K562 (cell line): ENCODE measurements around the gene ATP6V0A1. TPM values are rescaled to one million over a fixed set of nuclear protein-coding genes. Genes with fewer than 3 reads are reported as not detected.
A peak's percentile ranks its signal among the peaks of the same experiment; 100 is the strongest.

ENCODE experiments used
- ATAC-seq: fragments of 200-7000 bp; cut with Tn5 transposase; 3 replicates; pipeline ENCODE4 v1.9.1; 2020; ENCODE audit warnings: moderate library complexity
- BruUV-seq: library from RNA; stranded (reverse); fragments of 400-500 nt; replicated peaks from 2 replicates; lab custom pipeline; 2021; lab: Mats Ljungman, UMichigan
- CTCF ChIA-PET: fragments of 300-600 bp; formaldehyde crosslinking; extraction: SDS; loops from one replicate; lab custom pipeline; 2021; ENCODE audit warnings: low intra/inter-chr PET ratio; lab: Yijun Ruan, JAX
- POLR2A ChIA-PET: fragments of 300-600, 350-650 bp; sonication (Branson Sonifier 250); formaldehyde crosslinking; extraction: SDS; loops from one replicate; lab custom pipeline; 2021; ENCODE audit warnings: antibody characterized with exemption, inconsistent platforms; lab: Yijun Ruan, JAX
- DNase-seq, 4 experiments: peaks; one replicate each; pipeline versions ENCODE4 v3.0.0 to v3.0.0-alpha.2; 2011 to 2018; ENCODE audit warnings: low spot score in 3 of 4, mixed read lengths in 3 of 4; ENCODE audit errors: extremely low read depth in 1 of 4
- FAIRE-seq: peaks from 2 replicates; lab custom pipeline; 2011; peaks lifted over from hg19 to GRCh38; lab: Jason Lieb, UNC
- H2AFZ ChIP-seq: 2 replicates; pipeline ENCODE4 v1.6.0; 2011; ENCODE audit warnings: low read depth, low read length, control low read depth, inconsistent platforms
- H3K27ac ChIP-seq: fragments of 200-600 bp; 3 replicates; pipeline ENCODE4 v1.8.0; 2011; ENCODE audit warnings: low read depth, mild to moderate bottlenecking, control low read depth, inconsistent platforms, low read length, moderate library complexity, mixed read lengths; ENCODE audit errors: extremely low read depth
- H3K27me3 ChIP-seq, 2 experiments: fragments of 300-600 bp in 1 of 2; 2 replicates in 1 of 2; 3 replicates in 1 of 2; pipeline versions ENCODE4 v1.6.0 to v1.8.0; 2011; ENCODE audit warnings: inconsistent platforms in 2 of 2, low read length in 2 of 2, mild to moderate bottlenecking in 1 of 2, mixed read lengths in 1 of 2, moderate library complexity in 1 of 2; ENCODE audit not compliant: control insufficient read depth in 2 of 2, insufficient read depth in 2 of 2
- H3K36me3 ChIP-seq: fragments of 300-600 bp; 3 replicates; pipeline ENCODE4 v1.8.0; 2011; ENCODE audit warnings: mild to moderate bottlenecking, low read length, inconsistent platforms; ENCODE audit not compliant: control insufficient read depth, insufficient read depth
- H3K4me1 ChIP-seq, 2 experiments: fragments of 200-600 bp in 1 of 2; replicated peaks in 1 of 2; 2 replicates in 1 of 2; 3 replicates in 1 of 2; pipeline versions ENCODE4 v1.5.1 to v1.8.0; 2011; ENCODE audit warnings: inconsistent platforms in 2 of 2, low read length in 2 of 2, mild to moderate bottlenecking in 1 of 2, mixed read lengths in 1 of 2, moderate library complexity in 1 of 2; ENCODE audit not compliant: control insufficient read depth in 2 of 2, insufficient read depth in 2 of 2
- H3K4me2 ChIP-seq: 2 replicates; pipeline ENCODE4 v1.6.1; 2011; ENCODE audit warnings: low read length, control low read depth, inconsistent platforms, mixed read lengths; ENCODE audit not compliant: insufficient read depth
- H3K4me3 ChIP-seq: fragments of 200-600 bp; sonication (generic), shearing (Covaris generic); 2 replicates; pipeline ENCODE4 v1.5.1; 2016; ENCODE audit warnings: control low read depth, inconsistent platforms
- H3K79me2 ChIP-seq: fragments of 200-600 bp; 3 replicates; pipeline ENCODE4 v1.8.0; 2011; ENCODE audit warnings: low read length, inconsistent platforms; ENCODE audit not compliant: control insufficient read depth, insufficient read depth
- H3K9ac ChIP-seq, 2 experiments: 2 replicates each; pipeline versions ENCODE4 v1.6.0 to v1.6.1; 2011; ENCODE audit warnings: low read depth in 2 of 2, low read length in 2 of 2, control low read depth in 1 of 2, inconsistent platforms in 1 of 2, mild to moderate bottlenecking in 1 of 2, mixed read lengths in 1 of 2; ENCODE audit not compliant: insufficient read depth in 1 of 2
- H3K9me1 ChIP-seq: one replicate; pipeline ENCODE4 v1.6.0; 2011; ENCODE audit warnings: inconsistent platforms, mild to moderate bottlenecking, low read length, moderate library complexity; ENCODE audit not compliant: control insufficient read depth, insufficient read depth
- H3K9me3 ChIP-seq: replicated peaks from 2 replicates; pipeline ENCODE4 v1.5.1; 2011; ENCODE audit warnings: low read depth, low read length, inconsistent platforms; ENCODE audit not compliant: control insufficient read depth, insufficient read depth
- H4K20me1 ChIP-seq: replicated peaks from 2 replicates; pipeline ENCODE4 v1.6.1; 2011; ENCODE audit warnings: low read length, inconsistent platforms, mixed read lengths; ENCODE audit not compliant: control insufficient read depth, insufficient read depth
- BMI1 ChIP-seq: fragments of 150-350 bp; IDR thresholded peaks from 2 replicates; pipeline ENCODE4 v1.6.1; 2014; ENCODE audit warnings: low read length
- CHCHD3 ChIP-seq: fragments of 250-450 bp; sonication (Bioruptor Pico); IDR thresholded peaks from 2 replicates; pipeline ENCODE4 v2.1.2; 2022; ENCODE audit warnings: mild to moderate bottlenecking
- CTCF ChIP-seq, 3 experiments: IDR thresholded peaks in 2 of 3; conservative IDR thresholded peaks in 1 of 3; 2 replicates each; pipeline ENCODE4 v1.5.1; 2011 to 2012; ENCODE audit warnings: low read length in 3 of 3, mild to moderate bottlenecking in 3 of 3, control low read depth in 2 of 3, improper control_type of control experiment in 1 of 3, inconsistent platforms in 1 of 3, low read depth in 1 of 3, mixed read lengths in 1 of 3, moderate library complexity in 1 of 3; ENCODE audit not compliant: insufficient read depth in 2 of 3
- HCFC1 ChIP-seq: IDR thresholded peaks from 2 replicates; pipeline ENCODE4 v1.6.1; 2012; ENCODE audit warnings: low read depth, low read length, improper control_type of control experiment
- MCM3 ChIP-seq: fragments of 450-650 bp; IDR thresholded peaks from 2 replicates; pipeline ENCODE4 v1.6.1; 2016
- MYNN ChIP-seq, 2 experiments: sonication (generic); formaldehyde crosslinking in 1 of 2; IDR thresholded peaks; 2 replicates each; pipeline versions ENCODE4 v1.5.0 to v1.6.1; 2016 to 2020; ENCODE audit warnings: antibody characterized with exemption in 1 of 2, missing genetic modification reagents in 1 of 2
- NFIC ChIP-seq: fragments of 450-650 bp; IDR thresholded peaks from 2 replicates; pipeline ENCODE4 v1.6.1; 2017; ENCODE audit warnings: mild to moderate bottlenecking, inconsistent platforms
- PHB2 ChIP-seq: fragments of 450-650 bp; IDR thresholded peaks from 2 replicates; pipeline ENCODE4 v1.6.1; 2017; ENCODE audit warnings: low read depth
- POLR2AphosphoS5 ChIP-seq: IDR thresholded peaks from 2 replicates; pipeline ENCODE4 v1.6.1; 2011; ENCODE audit warnings: mild to moderate bottlenecking, low read depth, low read length, moderate library complexity; ENCODE audit not compliant: control insufficient read depth, insufficient read depth
- RAD21 ChIP-seq, 2 experiments: fragments of 250-450 bp in 1 of 2; fragments of 450-650 bp in 1 of 2; sonication (Bioruptor Pico) in 1 of 2; formaldehyde crosslinking in 1 of 2; IDR thresholded peaks in 1 of 2; conservative IDR thresholded peaks in 1 of 2; 2 replicates each; pipeline versions ENCODE4 v1.4.0 to v1.8.0; 2020 to 2022; ENCODE audit warnings: mild to moderate bottlenecking in 2 of 2, moderate library complexity in 1 of 2
- RNF2 ChIP-seq: sonication (generic); IDR thresholded peaks from 2 replicates; pipeline ENCODE4 v1.6.1; 2016
- SIN3B ChIP-seq: fragments of 450-650 bp; IDR thresholded peaks from 2 replicates; pipeline ENCODE4 v1.6.1; 2017; ENCODE audit warnings: low read depth, mild to moderate bottlenecking, moderate library complexity
- SIRT6 ChIP-seq: IDR thresholded peaks from one replicate; pipeline ENCODE4 v1.6.1; 2012; ENCODE audit warnings: low read depth, mild to moderate bottlenecking, control low read depth, inconsistent platforms, low read length, moderate library complexity
- VEZF1 ChIP-seq: fragments of 200-800 bp; sonication (Bioruptor generic); IDR thresholded peaks from 2 replicates; pipeline ENCODE4 v1.6.1; 2017; ENCODE audit warnings: missing genetic modification characterization, missing compliant biosample characterization
- XRCC5 ChIP-seq: fragments of 200-400 bp; formaldehyde crosslinking; IDR thresholded peaks from 2 replicates; pipeline ENCODE4 v1.6.1; 2017; ENCODE audit warnings: low read depth, mild to moderate bottlenecking, low read length
- ZBTB7A ChIP-seq: IDR thresholded peaks from 2 replicates; pipeline ENCODE4 v1.6.1; 2011; ENCODE audit warnings: low read depth, mild to moderate bottlenecking, low read length, moderate library complexity, borderline replicate concordance; ENCODE audit not compliant: control insufficient read depth
- ZNF764 ChIP-seq: fragments of 250-450 bp; sonication (Bioruptor Pico); IDR thresholded peaks from 2 replicates; pipeline ENCODE4 v1.4.0; 2020; ENCODE audit warnings: low read depth, mild to moderate bottlenecking, moderate library complexity
- WGBS: fragments of 100-300 bp; shearing (Covaris generic); methylation state at CpG from one replicate; pipeline ENCODE4 v1.1.6; 2016; ENCODE audit warnings: low coverage, mixed read lengths; ENCODE audit not compliant: insufficient coverage; ENCODE audit errors: missing lambda C conversion rate; 5-methylcytosine and 5-hydroxymethylcytosine counted together
- in situ Hi-C: fragments of 300-500 bp; cut with MboI; formaldehyde crosslinking; loops from 4 replicates; pipeline ENCODE4 v1.15.0; 2018; ENCODE audit warnings: inconsistent platforms, mixed read lengths
- intact Hi-C: fragments of 100-400 bp; cut with micrococcal nuclease; formaldehyde crosslinking; loops from 2 replicates; pipeline ENCODE4 v1.14.2; 2022
- polyA plus RNA-seq, 8 experiments: library from polyadenylated mRNA; depleted of rRNA in 4 of 8; stranded (reverse) in 5 of 8; unstranded in 3 of 8; fragments of >200 nt; fragmentation: Nextera tagmentation in 2 of 8; fragmentation: Illumina TruSeq in 1 of 8; extraction: Ambion mirVana in 2 of 8; extraction: Trizol in 1 of 8; gene quantifications; 2 replicates each; pipeline versions ENCODE4 v1.2.1 to v1.2.3, GENCODE V29; 2011 to 2014; ENCODE audit warnings: inconsistent platforms in 1 of 8, missing spikeins in 1 of 8
- total RNA-seq, 7 experiments: library from RNA; depleted of rRNA in 6 of 7; stranded (reverse); fragments of >200 nt in 6 of 7; fragmentation: Illumina TruSeq in 2 of 7; extraction: Trizol in 2 of 7; gene quantifications; 2 replicates each; pipeline versions ENCODE4 v1.2.1 to v1.2.3, GENCODE V29; 2011 to 2021; ENCODE audit warnings: low replicate concordance in 1 of 7

ATP6V0A1 gene
- total and polyA plus RNA-seq, 9 of the 15 experiments (the other 6 are each of a cell fraction or from before 2014, with no cell fraction given): 11.8 to 158 (median 75.5) TPM

GRCh38 chr17:42520540-42520951, 61.9 kb downstream of the ATP6V0A1 start:
- no peak overlapping the region for H3K4me2 ChIP-seq
- peaks cover 72% of the 10 kb centered on the region for H3K36me3 ChIP-seq
- no TSS peak for BruUV-seq
- TF ChIP-seq RAD21 (CRISPR knock-in tag; conservative IDR thresholded peaks at IDR 0.05 in 1 of 2, IDR thresholded peaks at IDR 0.05 in 1 of 2) (peak in 1 of 2 experiments; percentile 9; a peak in 1 of 4 replicates), SIRT6 (no peak), PHB2 (no peak), CHCHD3 (CRISPR knock-in tag) (no peak), BMI1 (no peak), HCFC1 (no peak), XRCC5 (peak; percentile 63), VEZF1 (no peak), ZBTB7A (peak; percentile 89), SIN3B (no peak), POLR2AphosphoS5 (peak; percentile 28; the same call in 1 of the 2 replicates), MCM3 (no peak), CTCF (IDR thresholded peaks at IDR 0.05 in 2 of 3, conservative IDR thresholded peaks at IDR 0.05 in 1 of 3; ENCODE audit: insufficient read depth in 2 of 3, low read depth in 1 of 3, low read length in 3 of 3) (peak; percentile 54 to 77 (median 54)), RNF2 (no peak), MYNN (IDR thresholded peaks at IDR 0.05) (0 out of 2 replicates have a peak, but pooled peaks have one; percentile 9), MYNN (CRISPR knock-in tag; IDR thresholded peaks at IDR 0.05) (no peak), ZNF764 (CRISPR knock-in tag) (0 out of 2 replicates have a peak, but pooled peaks have one; percentile 22), NFIC (no peak)
- intact Hi-C loops (no loop called here), in situ Hi-C loops (no loop called here)
- H2AFZ ChIP-seq: no peak overlapping the region
- H3K9ac ChIP-seq: peak overlapping the region in 1 of 2 experiments; percentile 62; a peak in 1 of 4 replicates
- H4K20me1 ChIP-seq: no peaks in the 10 kb centered on the region
- H3K9me3 ChIP-seq: no peaks in the 10 kb centered on the region
- H3K4me3 ChIP-seq: no peak overlapping the region
- ChIA-PET CTCF (interaction anchor here (1.3 kb wide), 1 partner anchor 198 kb away, joined by 3 read pairs; no protein-coding TSS in a partner anchor), POLR2A (interaction anchor here (0.6 to 3.9 kb wide), 14 partner anchors 9 to 208 kb away, joined by 3 to 15 read pairs (median 4); partner anchors contain the start of genes CAVIN1 and NAGLU)
- peak overlapping the region; percentile 86; the same call in 2 of the 3 replicates for H3K27ac ChIP-seq
- no peaks in the 10 kb centered on the region for H3K27me3 ChIP-seq
- 76% methylated on average over 9 of the region's 9 CpGs for WGBS
- DNase-seq (peak in 3 of 4 experiments; percentile 48 to 57 (median 50)), ATAC-seq (peak; percentile 15; the same call in 2 of the 3 replicates), FAIRE-seq (no peak)
- peaks cover 7% of the 10 kb centered on the region for H3K9me1 ChIP-seq
- peaks cover 11% of the 10 kb centered on the region; the same call in 1 of the 3 replicates for H3K79me2 ChIP-seq
- peaks cover 51 to 68% of the 10 kb centered on the region in 2 experiments for H3K4me1 ChIP-seq
